Skin of body (tissue), 3 donors: ENCODE results near the gene RXYLT1. TPM values are rescaled to one million over a fixed set of nuclear protein-coding genes. Genes with fewer than 3 reads are reported as not detected.

Experiments
- DNase-seq: peaks from one replicate; lab custom pipeline; 2025; lab: John Stamatoyannopoulos, UW
- small RNA-seq: library from RNA; depleted of rRNA; stranded (forward); fragments of <200 nt; gene quantifications from one replicate; pipeline ENCODE3, GENCODE V24; 2014; ENCODE audit warnings: low replicate concordance
- total RNA-seq: library from RNA; depleted of rRNA; stranded (reverse); fragments of >200 nt; gene quantifications from one replicate; pipeline ENCODE4 v1.2.3, GENCODE V29; 2014

Gene RXYLT1
- total RNA-seq, 1 donor from 2014 or later: 9.3 TPM

DNA sequence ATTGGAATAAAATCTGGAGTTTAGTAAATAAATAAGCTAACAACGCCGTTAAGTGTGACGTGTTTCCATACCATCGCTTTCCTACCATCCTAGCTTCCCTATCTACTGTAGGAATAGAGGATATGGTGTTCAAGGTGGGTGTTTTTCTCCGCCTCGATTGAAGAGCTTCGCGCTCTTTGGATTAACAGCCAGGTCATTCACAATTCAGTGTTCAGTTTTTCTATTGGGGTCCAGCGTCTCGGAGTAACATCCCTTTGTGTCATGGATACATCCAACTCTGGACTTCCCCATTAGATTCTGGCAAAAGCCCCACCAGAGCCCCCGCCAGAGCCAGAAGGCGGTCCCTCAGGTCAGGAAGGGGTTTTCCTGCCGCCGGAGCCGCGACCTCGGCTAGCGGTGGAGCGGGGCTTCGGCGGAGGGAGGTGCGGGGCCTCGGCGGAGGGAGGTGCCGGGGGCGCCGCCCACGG lies 63.6 kb downstream of the RXYLT1 start:
- no peak for DNase-seq

GRCh38 chr12:63843721-63844390 lies 64.1 kb downstream of the RXYLT1 start:
- peak; percentile 89 for DNase-seq

- peak; percentile 70 for DNase-seq
Observed at GRCh38 chr12:63844391-63845341, 65.0 kb downstream of the RXYLT1 start, which contains the start of gene SRGAP1. Gene SRGAP1, plus strand, starts transcription at chr12:63844700. Its CDS starts 117 bp downstream, at chr12:63844817.

DNA sequence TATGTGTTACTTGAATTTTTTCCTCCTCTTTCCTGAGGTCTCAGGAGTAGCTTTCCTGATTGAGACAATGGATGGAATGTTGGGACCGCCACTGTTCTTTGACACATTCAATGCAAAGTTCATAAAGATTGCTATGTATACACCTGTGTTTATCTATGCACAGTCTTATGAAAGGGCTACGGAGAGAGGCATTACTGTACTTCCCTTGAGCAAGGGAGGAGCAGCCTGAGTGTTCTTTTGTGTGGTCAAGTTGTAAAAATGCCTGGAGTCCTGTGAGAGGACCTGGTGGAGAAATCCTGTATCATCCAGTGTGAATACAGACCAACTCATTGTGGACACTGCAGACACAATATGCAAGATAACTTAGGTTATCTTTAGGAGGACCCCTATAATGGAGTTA lies 66.0 kb downstream of the RXYLT1 start:
- DNase-seq: no peak

- DNase-seq: no peak
Observed at GRCh38 chr12:63846238-63846967, 66.7 kb downstream of the RXYLT1 start.

- no peak for DNase-seq
Observed at GRCh38 chr12:63848450-63848849, 68.7 kb downstream of the RXYLT1 start.

DNA sequence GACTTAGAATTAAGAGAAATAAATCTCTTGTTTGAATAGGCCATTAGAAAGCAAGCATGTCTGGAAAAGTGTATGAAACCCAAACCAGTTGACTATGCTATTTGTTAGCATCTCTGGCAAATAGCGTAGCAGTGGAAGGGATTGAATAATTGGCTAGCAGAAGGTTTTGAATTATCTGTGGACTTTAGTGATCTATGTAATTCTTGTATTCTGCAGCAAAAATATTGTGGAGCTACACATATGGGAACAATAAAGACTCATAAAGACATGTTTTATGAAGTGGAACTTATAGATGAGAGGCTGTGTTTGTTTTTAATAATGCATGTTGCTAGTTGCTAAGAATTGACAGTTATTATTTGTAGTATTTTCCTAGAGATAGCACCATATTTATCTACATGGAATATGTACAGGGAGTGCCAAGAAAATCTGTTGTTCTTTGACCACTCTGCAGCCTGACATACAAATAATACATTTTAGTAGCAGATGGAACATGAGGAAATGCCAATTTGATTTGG lies 69.5 kb downstream of the RXYLT1 start:
- peak; percentile 84 for DNase-seq

DNA sequence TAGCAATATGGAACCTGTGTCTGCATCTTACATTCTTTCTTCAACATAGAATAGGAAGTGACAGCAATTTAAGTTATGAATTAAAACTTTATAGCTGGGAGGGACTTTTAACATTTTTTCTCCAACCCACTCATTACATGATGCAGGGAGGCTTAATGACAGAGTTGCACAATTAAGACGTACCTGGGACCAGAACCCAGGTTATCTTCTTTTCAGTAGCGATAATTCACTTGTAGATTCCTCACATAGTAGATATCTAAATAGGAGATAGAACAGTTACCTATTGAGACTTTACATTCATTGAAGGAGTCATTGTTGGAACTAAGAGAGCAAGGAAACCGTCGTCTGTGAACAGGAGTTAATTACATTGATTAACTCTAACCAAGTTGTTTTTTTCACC lies 69.9 kb downstream of the RXYLT1 start:
- no peak for DNase-seq

- DNase-seq: no peak
Observed at GRCh38 chr12:63853978-63854377, 74.3 kb downstream of the RXYLT1 start.

GRCh38 chr12:63855299-63855698 lies 75.6 kb downstream of the RXYLT1 start:
- no peak for DNase-seq

GRCh38 chr12:63857771-63858670 lies 78.3 kb downstream of the RXYLT1 start:
- no peak for DNase-seq

Small RNA genes within 50 kb of the gene (small RNA-seq; reads per million reads assigned to genes)
- gene AC084357.1: not detected

Other genes with a start within 250 kb of the RXYLT1 start
- 24.9 TPM for gene DPY19L2, start 111.4 kb upstream of the RXYLT1 start, total RNA-seq
- gene SRGAP1, start 64.8 kb downstream of the RXYLT1 start, total RNA-seq: 15.9 TPM